AG09319 (cell line): ENCODE results near the gene DHX40.

ENCODE experiments used
- DNase-seq: peaks from one replicate; pipeline ENCODE4 v3.0.0-alpha.2; 2010; ENCODE audit warnings: low read depth; ENCODE audit errors: extremely low read depth
- CTCF ChIP-seq: IDR thresholded peaks from 2 replicates; pipeline ENCODE4 v1.5.1; 2011; ENCODE audit warnings: low read depth, mild to moderate bottlenecking, inconsistent platforms, low read length, moderate library complexity

The DHX40 gene

GRCh38 chr17:59647288-59647687 is 81.9 kb downstream of the DHX40 start:
- no peak for TF ChIP-seq CTCF
- DNase-seq = no peak

GRCh38 chr17:59649886-59650285 is 84.5 kb downstream of the DHX40 start:
- DNase-seq = no peak
- TF ChIP-seq CTCF = no peak

- no peak for TF ChIP-seq CTCF
- DNase-seq = no peak
These were observed 85.2 kb downstream of the DHX40 start for GRCh38 chr17:59650642-59651041.

- TF ChIP-seq CTCF = no peak
- no peak for DNase-seq
These were observed 85.9 kb downstream of the DHX40 start for GRCh38 chr17:59651346-59651745.

GRCh38 chr17:59652119-59652518 is 86.7 kb downstream of the DHX40 start:
- no peak for TF ChIP-seq CTCF
- DNase-seq = peak; percentile 54

GRCh38 chr17:59656624-59657023 is 91.2 kb downstream of the DHX40 start:
- peak; percentile 57 for DNase-seq
